CD4-positive, alpha-beta T cell treated with Interleukin-17A for 1 hour (primary cell): Measurements from ENCODE around the gene C11orf21.
"Not testable (repeated sequence)": the region's sequence is repeated elsewhere in the genome, so short reads cannot be mapped to it uniquely, and the experiment has no call there.

Experiments used
- DNase-seq: peaks from one replicate; pipeline ENCODE4 v3.0.0-alpha.2; 2020

Gene C11orf21

DNA sequence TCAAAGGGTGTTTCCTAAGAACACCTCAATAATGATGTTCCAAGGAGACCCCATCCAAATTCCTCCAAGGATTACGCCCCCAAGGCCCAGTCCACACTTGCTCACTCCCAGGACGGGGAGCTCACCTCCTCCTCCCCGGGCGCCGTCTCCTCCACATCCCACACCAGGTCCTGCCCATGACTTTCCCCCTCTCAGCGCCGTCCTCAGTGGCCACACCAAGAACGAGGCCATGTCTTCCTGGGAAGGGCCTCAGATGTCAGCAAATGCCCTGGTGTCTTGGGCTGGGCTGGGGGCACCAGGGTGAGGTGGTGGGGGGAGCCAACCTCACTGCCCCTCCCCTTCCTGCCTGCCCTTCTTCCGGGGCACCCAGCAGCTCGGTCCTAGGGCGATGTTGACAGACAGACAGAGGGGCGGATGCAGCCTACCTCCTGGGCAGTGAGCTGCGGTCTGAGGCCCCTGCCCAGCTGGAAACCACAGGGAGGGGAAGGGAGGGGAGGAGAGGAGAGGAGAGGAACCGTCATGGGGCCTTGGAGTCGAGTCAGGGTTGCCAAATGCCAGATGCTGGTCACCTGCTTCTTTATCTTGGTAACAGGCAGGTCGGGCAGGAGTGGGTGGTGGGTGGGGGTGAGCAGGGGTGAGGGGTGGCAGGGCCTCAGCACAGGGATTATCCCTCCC, at the start of gene C11orf21, which contains the start of gene TSPAN32:
TSS of gene C11orf21 (minus strand) at position 288 of the 675 bp plus-strand sequence. CDS start at position 178, 110 bp downstream.
TSS of gene TSPAN32 (plus strand) at position 383 of the 675 bp plus-strand sequence. CDS start at position 520, 137 bp downstream.
- peak; percentile 83 for DNase-seq

DNA sequence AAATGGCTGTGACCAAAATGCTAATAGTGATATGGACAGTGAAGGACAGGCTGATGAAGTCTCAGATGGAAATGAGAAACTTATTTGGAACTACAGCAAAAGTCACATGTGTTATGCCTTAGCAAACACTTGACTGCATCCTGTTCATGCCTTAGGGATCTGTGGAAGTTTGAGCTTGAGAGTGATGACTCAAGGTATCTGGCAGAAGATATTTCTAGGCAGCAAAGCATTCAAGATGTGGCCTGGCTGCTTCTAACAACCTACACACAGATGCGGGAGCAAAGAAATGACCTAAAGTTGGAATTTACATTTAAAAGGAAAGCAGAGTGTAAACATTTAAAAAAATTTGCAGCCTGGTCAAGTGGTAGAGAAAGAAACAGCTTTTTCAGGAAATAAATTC, 47.3 kb upstream of the C11orf21 start:
- DNase-seq: no peak

DNA sequence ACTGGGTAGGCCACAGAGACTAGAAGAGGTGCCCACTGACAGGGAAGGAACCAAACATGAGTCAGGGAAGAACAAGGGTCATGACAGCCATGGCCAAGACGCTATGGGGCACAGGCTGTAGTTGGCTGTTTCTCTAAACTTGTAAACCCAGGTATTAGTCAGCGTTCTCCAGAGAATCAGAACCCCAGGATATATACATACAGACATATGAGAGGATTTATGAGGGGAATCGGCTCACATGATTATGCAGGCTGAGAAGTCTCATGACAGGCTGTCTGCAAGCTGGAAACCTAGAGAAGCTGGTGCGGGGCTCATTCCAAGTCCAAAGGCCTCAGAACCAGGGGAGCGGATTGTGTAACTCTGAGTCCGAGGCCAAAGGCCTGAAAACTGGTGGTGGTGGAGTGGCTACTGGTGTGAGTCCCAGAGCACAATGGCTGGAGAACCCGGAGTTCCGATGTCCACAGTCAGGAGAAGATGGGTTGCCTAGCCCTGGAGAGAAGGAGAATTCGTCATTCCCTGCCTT, 45.7 kb upstream of the C11orf21 start:
- no peak for DNase-seq

DNA sequence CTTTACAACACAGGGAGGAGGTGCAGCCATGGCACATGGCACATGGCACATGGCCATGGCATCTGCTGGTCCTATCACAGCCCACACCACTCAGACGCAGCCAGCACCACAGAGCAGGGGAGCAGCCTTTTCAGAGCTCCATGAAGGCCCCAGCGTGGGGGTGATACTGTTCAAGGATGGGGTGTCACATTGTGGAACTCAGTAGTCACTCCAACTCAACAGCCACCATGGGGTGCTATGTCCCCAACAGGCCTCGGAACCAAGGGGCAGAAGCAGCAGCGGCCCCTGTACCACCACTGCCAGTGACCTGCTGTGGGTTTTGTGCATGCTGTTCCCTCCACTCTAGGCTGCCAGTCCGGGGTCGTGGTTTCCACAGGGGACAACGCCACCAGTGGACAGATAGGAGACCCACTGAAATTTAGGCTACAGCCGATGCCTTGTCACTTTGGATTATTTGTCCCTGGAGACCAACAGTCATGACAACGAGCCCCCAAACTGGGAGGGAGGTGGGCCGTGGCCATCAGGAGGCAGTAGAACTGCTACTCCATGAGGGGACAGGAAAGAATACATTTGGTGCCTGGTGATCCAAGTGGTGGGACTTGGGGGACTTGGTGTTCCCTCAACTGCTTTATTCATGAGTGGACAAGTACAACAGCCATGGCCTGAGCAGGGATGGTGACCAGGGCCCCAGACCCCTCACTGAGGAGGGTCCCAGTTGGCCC, 45.0 kb upstream of the C11orf21 start:
- DNase-seq: no peak

DNA sequence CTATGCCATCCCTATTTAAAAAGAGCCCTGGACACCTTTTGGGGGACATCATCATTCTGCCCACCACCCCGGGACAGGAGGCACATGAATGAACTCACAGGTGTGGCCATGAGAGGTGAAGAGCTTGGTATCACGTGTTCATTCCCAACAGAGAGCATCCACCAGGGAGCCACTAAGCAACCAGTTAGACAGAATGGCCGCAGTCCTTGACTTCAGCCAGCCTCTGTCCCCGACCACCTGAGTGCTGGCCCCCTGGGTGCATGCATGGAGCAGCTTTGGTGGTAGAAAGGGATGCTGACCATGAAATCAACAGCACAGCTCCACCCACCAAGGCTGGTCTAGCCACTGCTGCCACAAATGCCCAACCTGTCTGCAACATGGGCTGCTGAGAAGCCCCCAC, 44.3 kb upstream of the C11orf21 start:
- DNase-seq: no peak

DNA sequence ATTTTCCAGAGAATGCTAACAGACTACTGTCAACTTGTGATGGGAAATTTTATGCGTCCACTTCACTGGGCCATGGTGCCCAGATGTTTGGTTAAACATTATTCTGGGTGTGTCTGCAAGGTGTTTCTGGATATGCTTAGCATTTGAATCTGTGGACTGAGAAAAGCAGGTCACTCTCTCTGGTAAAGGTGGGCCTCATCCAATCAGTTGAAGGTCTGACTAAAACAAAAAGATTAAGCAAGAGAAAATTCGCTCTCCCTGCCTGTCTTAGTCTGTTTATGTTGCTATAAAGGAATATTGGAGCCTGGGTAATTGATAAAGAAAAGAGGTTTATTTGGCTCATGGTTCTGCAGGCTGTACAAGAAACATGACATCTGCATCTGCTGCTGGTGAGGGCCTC, 43.3 kb upstream of the C11orf21 start:
- no peak for DNase-seq

DNA sequence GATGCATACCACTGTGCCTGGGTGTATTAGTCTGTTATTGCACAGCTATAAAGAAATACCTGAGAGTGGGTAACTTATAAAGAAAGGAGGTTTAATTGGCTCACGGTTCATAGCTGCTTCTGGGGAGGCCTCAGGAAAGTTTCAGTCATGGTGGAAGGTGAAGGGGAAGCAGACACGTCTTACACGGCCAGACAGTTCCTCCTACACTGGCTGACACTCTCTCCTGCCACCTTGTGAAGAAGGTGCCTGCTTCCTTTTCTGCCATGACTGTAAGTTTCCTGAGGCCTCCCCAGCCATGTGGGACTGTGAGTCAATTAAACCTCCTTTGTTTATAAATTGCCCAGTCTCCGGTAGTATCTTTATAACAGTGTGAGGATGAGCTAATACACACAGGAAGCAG, 41.8 kb upstream of the C11orf21 start:
- DNase-seq: no peak

DNA sequence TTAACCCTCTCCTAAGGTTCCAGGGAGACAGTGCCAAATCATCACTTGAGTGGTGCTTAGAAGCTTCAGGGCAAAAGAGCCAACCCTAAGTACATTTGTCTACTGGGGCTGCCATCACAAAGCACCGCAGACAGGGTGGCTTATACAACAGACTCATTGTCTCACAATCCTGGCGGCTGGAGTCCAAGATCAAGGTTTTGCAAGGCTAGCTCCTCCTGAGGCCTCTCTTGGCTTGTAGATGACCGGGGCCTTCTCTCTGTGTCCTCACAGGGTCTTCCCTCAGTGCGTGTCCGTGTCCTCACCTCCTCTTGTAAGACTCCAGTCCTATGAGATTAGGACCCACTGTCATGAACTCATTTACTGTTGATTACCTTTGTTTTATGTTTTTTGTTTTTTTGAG, 41.3 kb upstream of the C11orf21 start:
- DNase-seq: no peak

DNA sequence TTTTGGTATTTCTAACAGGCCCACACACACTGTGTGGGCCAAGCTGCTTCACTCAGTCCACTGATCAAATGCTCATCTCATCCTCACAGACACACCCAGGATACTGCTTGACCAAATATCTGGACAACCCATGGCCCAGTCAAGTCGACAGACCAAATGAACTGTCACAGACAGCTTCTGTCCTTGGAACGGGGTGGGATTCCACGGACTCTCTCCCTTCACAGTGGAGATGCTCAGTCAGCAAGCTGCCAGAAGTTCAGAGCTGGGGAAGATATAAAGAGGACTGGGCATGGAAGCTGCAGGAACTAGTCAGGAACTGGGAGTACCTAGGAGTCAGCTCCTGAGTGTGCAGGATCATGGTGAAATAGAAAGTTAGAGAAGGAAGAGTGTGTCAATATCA, 40.8 kb upstream of the C11orf21 start:
- DNase-seq: no peak

DNA sequence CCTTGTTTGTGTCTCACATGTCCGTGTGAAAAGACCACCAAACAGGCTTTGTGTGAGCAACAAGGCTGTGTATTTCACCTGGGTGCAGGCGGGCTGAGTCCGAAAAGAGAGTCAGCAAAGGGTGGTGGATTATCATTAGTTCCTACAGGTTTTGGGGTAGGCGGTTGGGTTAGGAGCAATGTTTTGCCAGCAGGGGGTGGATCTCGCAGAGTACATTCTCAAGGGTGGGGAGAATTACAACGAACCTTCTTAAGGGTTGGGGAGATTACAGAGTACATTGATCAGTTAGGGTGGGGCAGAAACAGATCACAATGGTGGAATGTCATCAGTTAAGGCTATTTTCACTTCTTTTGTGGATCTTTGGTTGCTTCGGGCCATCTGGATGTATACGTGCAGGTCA, 37.0 kb upstream of the C11orf21 start:
- DNase-seq: peak; percentile 10

DNA sequence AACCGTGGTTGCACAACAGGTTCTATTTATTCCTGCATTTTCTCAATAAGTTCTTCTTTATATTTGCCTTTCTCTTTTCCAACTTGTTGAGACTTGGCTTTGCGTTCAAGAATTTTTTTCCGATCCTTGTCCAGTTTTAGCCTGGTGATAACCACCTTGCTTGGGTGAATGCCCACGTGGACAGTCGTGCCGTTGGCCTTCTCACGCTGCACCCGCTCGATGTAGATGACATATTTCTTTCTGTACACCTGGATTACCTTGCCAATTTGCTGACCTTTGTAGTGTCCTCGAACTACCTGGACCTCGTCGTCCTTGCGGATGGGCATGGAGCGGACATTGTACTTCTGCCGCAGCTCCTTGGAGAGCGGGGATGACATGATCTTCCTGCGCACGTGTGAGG, 33.6 kb upstream of the C11orf21 start:
- DNase-seq: not testable (repeated sequence)

DNA sequence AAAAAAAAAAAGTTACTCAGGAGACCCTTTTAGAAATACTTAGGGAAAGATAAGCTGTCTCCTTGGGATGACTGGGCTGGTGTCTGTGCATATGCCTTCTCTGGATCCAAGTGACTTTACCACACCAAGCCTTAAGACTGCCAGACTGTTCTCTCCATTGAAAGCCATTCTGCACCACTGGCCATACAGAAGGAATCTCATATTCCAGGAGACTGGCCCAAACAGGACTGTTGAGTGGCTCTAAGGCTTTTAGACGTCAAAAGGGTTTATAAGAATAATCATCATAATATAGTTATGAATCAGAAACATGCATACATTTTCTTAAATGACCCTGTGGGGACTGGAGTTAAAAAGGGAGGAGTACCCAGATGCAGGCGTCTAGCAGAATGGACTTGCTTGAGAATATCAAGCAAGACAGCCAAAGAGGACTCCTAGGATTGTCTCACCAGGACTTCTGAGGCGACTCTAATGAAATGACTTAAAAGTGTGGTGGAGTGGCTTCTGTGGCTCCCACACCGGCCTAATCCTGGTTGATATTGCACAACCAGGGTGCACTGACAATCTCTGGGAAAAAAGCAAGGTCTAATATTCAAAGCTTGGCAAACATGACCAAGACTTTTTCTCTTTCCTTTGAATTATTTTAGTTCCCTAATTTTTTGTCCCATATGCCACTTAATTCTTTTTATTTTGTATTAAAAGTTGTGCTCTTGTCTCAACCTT, 31.9 kb upstream of the C11orf21 start:
- DNase-seq: not testable (repeated sequence)

DNA sequence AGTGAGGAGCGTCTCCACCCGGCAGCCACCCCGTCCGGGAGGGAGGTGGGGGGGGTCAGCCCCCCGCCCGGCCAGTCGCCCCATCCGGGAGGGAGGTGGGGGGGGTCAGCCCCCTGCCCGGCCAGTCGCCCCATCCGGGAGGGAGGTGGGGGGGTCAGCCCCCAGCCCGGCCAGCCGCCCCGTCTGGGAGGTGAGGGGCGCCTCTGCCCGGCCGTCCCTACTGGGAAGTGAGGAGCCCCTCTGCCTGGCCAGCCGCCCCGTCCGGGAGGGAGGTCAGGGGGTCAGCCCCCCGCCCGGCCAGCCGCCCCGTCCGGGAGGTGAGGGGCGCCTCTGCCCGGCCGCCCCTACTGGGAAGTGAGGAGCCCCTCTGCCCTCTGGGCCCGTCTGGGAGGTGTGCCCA, 30.9 kb upstream of the C11orf21 start:
- not testable (repeated sequence) for DNase-seq

DNA sequence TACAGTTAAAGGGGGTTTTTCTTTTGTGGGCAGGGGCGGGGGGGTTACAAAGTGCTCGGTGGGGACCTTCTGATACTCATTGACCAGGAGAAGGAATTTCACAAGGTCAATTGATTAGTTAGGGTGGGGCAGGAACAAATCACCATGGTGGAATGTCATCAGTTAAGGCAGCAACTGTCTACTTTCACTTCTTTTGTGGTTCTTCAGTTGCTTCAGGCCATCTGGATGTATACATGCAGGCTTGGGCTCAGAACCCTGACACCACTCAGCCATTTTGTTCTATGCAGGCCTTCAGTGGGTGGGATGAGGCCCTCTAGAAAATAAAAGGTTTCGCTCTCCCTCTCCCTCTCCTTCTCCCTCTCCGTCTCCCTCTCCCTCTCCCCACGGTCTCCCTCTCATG, 29.7 kb upstream of the C11orf21 start:
- no peak for DNase-seq

DNA sequence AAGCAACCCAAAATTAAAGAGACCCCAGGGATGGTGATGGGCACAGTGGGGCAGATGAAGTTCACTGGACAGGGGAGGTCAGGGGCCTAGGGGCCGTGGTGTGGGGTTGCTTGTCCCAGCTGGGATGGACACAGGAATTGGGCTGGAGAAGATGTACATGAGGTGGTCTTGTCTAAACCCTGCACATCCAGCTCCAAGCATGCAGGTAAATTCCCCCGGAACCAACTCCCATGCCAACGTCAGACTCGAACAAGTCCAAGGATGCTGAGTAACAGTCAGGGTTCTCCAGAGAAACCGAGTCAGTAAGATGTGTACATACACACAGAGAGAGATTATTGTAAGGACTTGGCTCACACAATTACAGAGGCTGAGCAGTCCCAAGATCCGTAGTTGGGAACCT, 29.0 kb upstream of the C11orf21 start:
- no peak for DNase-seq

DNA sequence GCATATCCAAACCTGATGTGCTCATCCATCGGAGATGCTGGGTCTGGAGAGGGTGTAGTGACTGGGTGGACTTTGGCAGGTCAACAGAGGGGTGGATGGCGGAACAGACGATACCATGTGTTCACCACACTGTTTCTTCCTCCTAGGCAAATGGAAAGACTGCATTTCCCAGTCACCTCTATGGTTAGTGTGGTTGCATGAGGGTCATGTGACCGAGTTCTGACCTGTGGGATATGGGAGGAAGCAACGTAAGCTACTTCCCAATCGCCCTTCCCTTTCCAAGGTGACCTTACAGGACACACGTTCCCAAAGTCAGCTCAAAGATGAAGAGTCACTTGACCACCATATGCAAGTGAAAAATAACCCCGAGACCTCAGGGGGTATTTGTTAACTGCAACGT, 27.8 kb upstream of the C11orf21 start:
- no peak for DNase-seq

DNA sequence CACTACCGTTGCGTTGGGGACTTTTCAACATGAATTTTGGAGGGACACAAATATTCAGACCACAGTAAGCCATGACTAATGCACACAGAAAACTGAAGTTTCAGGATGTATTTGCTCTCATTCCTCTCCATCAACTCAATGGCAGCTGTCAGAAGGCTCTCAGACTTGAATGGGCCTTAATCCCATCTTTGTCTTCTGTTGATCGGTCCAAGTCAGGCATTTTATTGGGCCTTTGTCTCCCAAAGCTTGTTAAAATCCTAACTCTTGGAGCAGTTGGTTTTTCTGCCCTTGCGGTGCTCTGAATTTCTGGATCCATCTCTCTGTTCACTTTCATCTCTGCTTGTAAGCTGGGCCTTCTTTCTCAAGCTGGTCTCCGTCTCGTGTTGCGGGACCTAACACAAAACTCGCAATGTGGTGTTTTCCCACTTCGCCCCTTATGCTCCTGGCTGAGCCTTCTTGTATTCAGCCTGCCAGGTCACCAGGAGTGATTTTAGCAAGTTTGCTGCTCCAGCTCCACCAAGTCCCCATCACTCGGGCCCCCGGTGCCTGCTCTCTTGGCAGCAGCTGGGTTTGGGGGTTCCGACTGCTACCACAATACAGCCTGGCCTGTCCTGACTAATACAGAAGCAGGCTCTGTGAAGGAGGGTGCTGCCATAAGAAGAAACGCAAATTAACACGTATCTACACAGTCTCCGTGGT, 27.1 kb upstream of the C11orf21 start:
- no peak for DNase-seq

DNA sequence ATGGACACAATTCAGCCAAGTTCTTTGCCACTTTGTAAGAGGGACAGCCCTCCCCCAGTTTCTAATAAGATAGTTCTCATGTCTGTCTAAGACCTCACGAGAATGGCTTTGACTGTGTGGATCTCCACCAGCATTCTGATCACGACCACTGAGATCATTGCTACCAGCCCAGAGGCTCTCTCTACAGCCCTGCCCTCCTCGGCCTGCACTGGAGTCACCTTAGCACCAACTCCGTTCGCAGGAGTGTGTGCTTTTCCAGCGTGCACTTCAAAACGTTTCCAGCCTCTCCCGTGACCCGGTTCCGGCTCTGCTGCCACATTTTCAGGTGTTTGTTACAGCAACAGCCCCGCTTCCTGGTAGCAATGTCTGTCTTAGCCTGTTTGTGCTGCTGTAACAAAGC, 26.3 kb upstream of the C11orf21 start:
- no peak for DNase-seq

DNA sequence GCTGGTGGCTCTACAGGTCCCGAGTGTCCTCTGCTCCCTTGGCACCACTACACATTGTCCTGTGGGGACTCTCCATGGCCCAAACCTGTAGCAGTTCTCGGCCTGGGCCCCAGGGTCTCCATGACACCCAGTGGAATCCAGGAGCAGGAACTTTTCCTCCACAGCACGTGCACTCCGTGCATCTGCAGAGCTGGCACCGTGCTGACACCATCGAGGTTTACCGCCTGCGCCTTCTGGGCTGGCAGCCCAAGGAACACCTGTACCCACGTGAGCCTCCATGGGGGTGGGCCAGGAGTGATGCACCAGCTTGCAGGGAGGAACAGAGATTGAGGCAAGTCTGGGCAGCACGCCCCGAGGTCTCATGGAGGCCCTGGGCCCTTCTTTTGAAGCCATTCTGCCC, 25.3 kb upstream of the C11orf21 start:
- DNase-seq: no peak

DNA sequence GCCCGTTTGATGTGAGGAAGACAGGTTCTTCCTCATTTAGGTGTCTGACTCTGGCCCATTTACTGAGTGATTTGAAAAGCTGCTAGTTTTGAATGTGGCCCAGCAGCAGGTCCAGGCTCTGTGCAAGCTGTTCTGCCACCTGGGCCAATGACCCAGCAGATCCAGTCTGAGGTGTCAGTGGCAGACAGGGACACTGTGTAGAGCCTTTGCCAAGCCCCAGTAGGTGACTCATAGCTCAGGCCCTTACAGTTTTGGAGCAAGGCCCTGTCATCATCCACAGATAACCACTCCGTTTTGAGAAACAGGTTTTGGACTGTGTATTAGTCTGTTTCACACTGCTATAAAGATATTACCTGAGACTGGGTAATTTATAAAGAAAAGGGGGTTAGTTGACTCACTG, 24.0 kb upstream of the C11orf21 start:
- no peak for DNase-seq

DNA sequence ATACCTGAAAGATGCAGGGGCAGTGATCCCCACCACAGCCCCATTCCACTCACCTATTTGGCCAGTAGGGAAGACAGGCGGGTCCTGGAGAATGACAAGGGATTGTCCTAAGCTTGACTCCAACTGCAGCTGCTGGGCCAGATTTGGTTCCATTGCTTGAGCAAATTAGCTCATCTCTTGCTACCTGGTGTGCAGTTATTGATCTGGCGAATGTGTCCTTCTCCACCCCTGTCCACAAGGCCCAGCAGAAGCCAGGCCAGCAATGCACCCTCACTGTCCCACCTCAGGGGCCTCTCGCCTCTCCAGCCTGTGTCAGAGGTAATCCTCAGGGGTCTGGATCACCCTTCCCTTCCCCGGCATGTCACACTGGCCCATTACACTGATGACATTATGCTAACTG, 23.4 kb upstream of the C11orf21 start:
- no peak for DNase-seq

DNA sequence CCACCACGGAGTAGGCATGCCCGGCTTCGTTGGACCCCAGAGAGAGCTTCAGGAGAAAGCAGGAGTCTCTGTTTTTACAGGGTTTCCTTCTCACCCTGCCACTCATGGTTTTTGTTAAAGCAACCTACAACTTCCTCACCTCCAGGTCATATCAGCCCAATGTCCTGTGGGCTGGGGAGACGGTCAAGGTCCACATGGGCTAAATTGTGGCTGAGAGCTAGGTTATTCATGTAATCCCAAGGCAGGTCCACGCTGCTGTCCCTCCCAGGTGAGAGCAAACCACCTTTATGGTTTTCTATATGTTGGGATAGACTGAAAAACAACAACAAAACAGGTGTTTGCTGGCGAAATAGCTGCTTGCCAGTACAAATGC, 19.6 kb upstream of the C11orf21 start:
- no peak for DNase-seq
